MCF 10A (cell line): ENCODE data around the gene AKR7A2. TPM values are rescaled to one million over a fixed set of nuclear protein-coding genes. Genes with fewer than 3 reads are reported as not detected.
A peak's percentile ranks its signal among the peaks of the same experiment; 100 is the strongest.

Experiments
- BruUV-seq: library from RNA; stranded (reverse); fragments of 400-500 nt; replicated peaks from 2 replicates; lab custom pipeline; 2021; lab: Mats Ljungman, UMichigan
- CTCF ChIA-PET: fragments of 300-600 bp; sonication (Branson Sonifier 250); formaldehyde crosslinking; extraction: SDS; loops from one replicate; lab custom pipeline; 2021; ENCODE audit warnings: antibody characterized with exemption, inconsistent platforms; lab: Yijun Ruan, JAX
- POLR2A ChIA-PET: fragments of 300-600, 350-650 bp; sonication (Branson Sonifier 250); formaldehyde crosslinking; extraction: SDS; loops from one replicate; lab custom pipeline; 2020; ENCODE audit warnings: antibody characterized with exemption, inconsistent platforms; lab: Yijun Ruan, JAX
- DNase-seq: peaks from one replicate; pipeline ENCODE4 v3.0.0-alpha.2; 2018; ENCODE audit not compliant: unreplicated experiment
- H3K27ac Mint-ChIP-seq: one replicate; pipeline ENCODE4 v1.8.0; 2022; ENCODE audit warnings: mild to moderate bottlenecking, low read depth, mixed read lengths; ENCODE audit not compliant: unreplicated experiment
- H3K27me3 Mint-ChIP-seq: one replicate; pipeline ENCODE4 v1.8.0; 2022; ENCODE audit warnings: mixed read lengths; ENCODE audit not compliant: insufficient read depth, unreplicated experiment
- H3K36me3 Mint-ChIP-seq: one replicate; pipeline ENCODE4 v1.8.0; 2022; ENCODE audit warnings: mild to moderate bottlenecking, moderate library complexity, mixed read lengths; ENCODE audit not compliant: insufficient read depth, unreplicated experiment
- H3K4me1 Mint-ChIP-seq: one replicate; pipeline ENCODE4 v1.8.0; 2022; ENCODE audit warnings: mixed read lengths; ENCODE audit not compliant: insufficient read depth, unreplicated experiment
- H3K4me3 Mint-ChIP-seq: one replicate; pipeline ENCODE4 v1.8.0; 2022; ENCODE audit warnings: mild to moderate bottlenecking, moderate library complexity, mixed read lengths; ENCODE audit not compliant: unreplicated experiment
- H3K9me3 Mint-ChIP-seq: one replicate; pipeline ENCODE4 v1.8.0; 2022; ENCODE audit warnings: mixed read lengths; ENCODE audit not compliant: unreplicated experiment
- intact Hi-C: fragments of 100-400 bp; cut with micrococcal nuclease; formaldehyde crosslinking; loops from 2 replicates; pipeline ENCODE4 v1.14.1; 2022
- total RNA-seq: library from RNA; stranded (reverse); gene quantifications from 2 replicates; pipeline ENCODE4 v1.2.3, GENCODE V29; 2022
- TF ChIP-seq, protein P1 (sequence below): fragments of 200-600 bp; IDR thresholded peaks from one replicate; pipeline ENCODE4 v1.8.0; 2022; ENCODE audit warnings: antibody characterized with exemption, mild to moderate bottlenecking; ENCODE audit not compliant: unreplicated experiment

Gene AKR7A2
- total RNA-seq, 1 experiment from 2014 or later, result 28.7 TPM

DNA sequence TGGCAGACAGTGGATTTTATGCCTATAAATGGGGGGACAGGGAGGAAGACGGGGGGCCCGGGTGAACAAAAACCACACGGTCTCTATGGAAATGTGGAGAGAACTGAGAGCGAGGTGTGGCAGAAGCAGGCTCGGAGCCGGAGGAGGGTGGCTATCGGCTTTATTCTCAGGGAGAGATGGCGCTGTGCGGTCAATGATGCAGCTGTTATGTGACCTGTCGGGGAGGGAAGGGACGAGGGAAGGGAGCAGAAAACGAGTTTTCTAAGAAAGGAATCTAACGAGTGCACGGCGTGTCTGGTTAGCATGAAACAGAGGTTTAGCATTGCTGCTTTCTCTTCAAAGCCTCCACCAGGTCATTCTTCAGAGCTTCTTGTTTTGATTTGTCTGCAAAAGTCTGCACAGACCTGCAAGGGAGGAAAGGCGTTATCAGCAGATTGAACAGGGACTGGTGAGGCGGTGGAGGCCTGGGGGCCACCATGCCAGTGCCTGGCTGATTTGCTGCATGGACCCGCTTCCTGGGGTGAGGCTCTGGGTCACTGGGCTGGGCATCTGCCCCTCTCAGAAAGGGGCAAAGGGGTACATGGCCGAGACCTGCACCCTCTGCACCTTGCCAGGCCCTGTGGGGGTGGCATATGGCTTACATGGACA, 27.4 kb upstream of the AKR7A2 start:
- TF ChIP-seq, protein P1, sequence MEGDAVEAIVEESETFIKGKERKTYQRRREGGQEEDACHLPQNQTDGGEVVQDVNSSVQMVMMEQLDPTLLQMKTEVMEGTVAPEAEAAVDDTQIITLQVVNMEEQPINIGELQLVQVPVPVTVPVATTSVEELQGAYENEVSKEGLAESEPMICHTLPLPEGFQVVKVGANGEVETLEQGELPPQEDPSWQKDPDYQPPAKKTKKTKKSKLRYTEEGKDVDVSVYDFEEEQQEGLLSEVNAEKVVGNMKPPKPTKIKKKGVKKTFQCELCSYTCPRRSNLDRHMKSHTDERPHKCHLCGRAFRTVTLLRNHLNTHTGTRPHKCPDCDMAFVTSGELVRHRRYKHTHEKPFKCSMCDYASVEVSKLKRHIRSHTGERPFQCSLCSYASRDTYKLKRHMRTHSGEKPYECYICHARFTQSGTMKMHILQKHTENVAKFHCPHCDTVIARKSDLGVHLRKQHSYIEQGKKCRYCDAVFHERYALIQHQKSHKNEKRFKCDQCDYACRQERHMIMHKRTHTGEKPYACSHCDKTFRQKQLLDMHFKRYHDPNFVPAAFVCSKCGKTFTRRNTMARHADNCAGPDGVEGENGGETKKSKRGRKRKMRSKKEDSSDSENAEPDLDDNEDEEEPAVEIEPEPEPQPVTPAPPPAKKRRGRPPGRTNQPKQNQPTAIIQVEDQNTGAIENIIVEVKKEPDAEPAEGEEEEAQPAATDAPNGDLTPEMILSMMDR, result no peak
- DNase-seq, result no peak
- no peak overlapping the region for H3K27ac Mint-ChIP-seq
- intact Hi-C loops, result no loop called here
- H3K4me3 Mint-ChIP-seq, result no peak overlapping the region
- CTCF ChIA-PET, result no interaction called here
- peaks cover 4% of the 10 kb centered on the region for H3K4me1 Mint-ChIP-seq
- no peaks in the 10 kb centered on the region for H3K9me3 Mint-ChIP-seq
- H3K27me3 Mint-ChIP-seq, result no peaks in the 10 kb centered on the region
- BruUV-seq, result TSS peak; percentile 71
- POLR2A ChIA-PET, result no interaction called here
- peaks cover 50% of the 10 kb centered on the region for H3K36me3 Mint-ChIP-seq

DNA sequence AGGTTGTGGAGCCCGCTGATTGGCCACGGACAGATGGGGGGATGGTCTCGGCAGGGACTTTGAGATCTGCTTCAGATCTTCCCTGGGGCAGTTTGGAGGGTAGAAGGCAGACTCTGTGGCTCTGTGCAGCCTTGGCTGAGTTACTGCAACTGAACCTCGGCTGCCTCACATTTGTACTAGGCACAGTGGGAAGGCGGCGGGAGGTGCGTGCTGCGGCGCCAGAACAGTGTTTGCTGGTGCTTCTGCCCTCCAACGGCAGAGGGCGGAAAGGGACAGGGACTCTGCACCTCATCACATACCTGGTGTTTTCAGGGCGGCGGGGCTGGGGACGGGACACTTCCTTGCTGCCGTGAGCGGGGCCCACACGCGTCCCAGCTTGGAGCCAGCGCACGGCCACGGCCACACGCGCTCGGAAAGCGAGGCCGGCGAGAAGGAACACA, 26.4 kb upstream of the AKR7A2 start:
- Mint-ChIP-seq H3K27ac (no peak overlapping the region), H3K9me3 (no peaks in the 10 kb centered on the region), H3K4me3 (no peak overlapping the region), H3K27me3 (no peaks in the 10 kb centered on the region), H3K36me3 (peaks cover 41% of the 10 kb centered on the region), H3K4me1 (peaks cover 4% of the 10 kb centered on the region)
- BruUV-seq, result no TSS peak
- intact Hi-C loops, result no loop called here
- ChIA-PET POLR2A (no interaction called here), CTCF (no interaction called here)
- no peak for DNase-seq
- TF ChIP-seq, protein P1, result no peak

DNA sequence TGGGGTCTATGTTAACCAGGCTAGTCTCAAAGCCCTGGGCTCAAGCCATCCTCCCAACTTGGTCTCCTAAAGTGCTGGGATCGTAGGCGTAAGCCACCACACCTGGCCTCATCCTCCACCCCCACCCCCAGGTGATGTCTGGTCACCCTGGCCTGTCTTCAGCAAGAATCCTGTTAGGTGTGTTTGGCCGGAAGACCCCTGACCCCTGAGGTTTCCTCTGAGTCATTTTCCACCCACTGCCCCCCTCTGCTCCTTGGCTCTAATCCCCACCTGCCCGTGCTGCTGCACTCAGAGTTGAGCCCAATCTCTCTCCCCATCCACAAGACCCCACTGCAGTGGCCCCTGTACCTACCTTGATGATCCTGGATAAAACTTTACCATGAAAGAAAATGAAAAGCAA, 25.3 kb upstream of the AKR7A2 start:
- Mint-ChIP-seq H3K4me3 (no peak overlapping the region), H3K4me1 (peaks cover 4% of the 10 kb centered on the region), H3K27ac (no peak overlapping the region), H3K36me3 (peaks cover 32% of the 10 kb centered on the region), H3K27me3 (no peaks in the 10 kb centered on the region), H3K9me3 (no peaks in the 10 kb centered on the region)
- intact Hi-C loops, result no loop called here
- TF ChIP-seq, protein P1, result no peak
- DNase-seq, result no peak
- ChIA-PET POLR2A (interaction anchor here (0.9 kb wide), 1 partner anchor 25 kb away, joined by 4 read pairs; the partner anchor contains the start of genes AKR7A2 and SLC66A1), CTCF (interaction anchor here (1.1 kb wide), 1 partner anchor 395 kb away, joined by 3 read pairs; no protein-coding TSS in a partner anchor)
- BruUV-seq, result no TSS peak

DNA sequence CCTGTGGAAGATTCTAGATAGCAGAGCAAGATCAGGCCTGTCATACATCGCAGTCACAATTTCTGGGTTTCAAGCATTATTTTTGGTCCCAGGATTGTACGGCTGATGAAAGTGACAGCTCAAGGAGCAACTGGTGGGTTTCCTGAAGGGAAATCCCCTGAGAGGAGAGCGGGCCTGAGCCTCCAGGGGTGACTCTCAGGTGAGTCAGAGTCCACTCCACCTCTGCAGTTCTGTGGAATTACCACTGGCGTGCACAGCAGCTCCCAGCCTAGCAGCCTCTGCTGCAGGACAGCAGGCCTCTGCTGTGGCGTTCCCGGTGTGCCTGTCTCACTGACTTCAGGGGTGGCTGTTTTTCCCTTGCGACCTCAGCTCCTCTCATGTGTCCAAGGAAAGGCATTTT, 24.6 kb upstream of the AKR7A2 start:
- POLR2A ChIA-PET, result interaction anchor here (0.9 kb wide), 1 partner anchor 25 kb away, joined by 4 read pairs; the partner anchor contains the start of genes AKR7A2 and SLC66A1
- Mint-ChIP-seq H3K36me3 (peaks cover 27% of the 10 kb centered on the region), H3K4me3 (no peak overlapping the region), H3K27me3 (no peaks in the 10 kb centered on the region), H3K4me1 (peaks cover 4% of the 10 kb centered on the region), H3K27ac (no peak overlapping the region), H3K9me3 (no peaks in the 10 kb centered on the region)
- no peak for DNase-seq
- CTCF ChIA-PET, result interaction anchor here (0.6 to 1.1 kb wide), 2 partner anchors 136 to 396 kb away, joined by 3 to 4 read pairs; no protein-coding TSS in a partner anchor
- intact Hi-C loops, result no loop called here
- no TSS peak for BruUV-seq
- TF ChIP-seq, protein P1, result no peak
